ENCODE results near the gene DTNB.

Gene DTNB

DNA sequence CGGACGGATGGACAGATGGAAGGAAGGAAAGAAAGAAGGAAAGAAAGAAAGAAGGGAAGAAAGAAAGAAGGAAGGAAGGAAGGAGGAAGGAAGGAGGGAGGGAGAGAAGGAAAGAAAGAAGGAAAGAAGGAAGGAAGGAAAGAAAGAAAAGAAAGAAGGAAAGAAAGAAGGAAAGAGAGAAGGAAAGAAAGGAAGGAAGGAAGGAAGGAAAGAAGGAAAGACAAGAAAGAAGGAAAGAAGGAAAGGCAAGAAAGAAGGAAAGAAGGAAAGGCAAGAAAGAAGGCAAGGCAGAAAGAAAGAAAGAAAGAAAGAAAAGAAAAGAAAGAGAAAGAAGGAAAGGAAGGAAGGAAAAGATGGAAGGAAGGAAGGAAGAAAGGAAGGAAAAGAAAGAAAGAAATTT, 169.1 kb downstream of the DTNB start:
- Histone ChIP-seq H3K4me1 (ENCODE audit: control insufficient read depth in 5 of 5, insufficient read depth in 5 of 5, low read length in 5 of 5) (no peaks in the 10 kb centered on the region), H3K9ac (ENCODE audit: low read length in 5 of 5) (no peak overlapping the region), H3K9me3 (ENCODE audit: control insufficient read depth in 5 of 5, low read length in 5 of 5) (no peaks in the 10 kb centered on the region), H3K4me3 (ENCODE audit: low read depth in 1 of 5, low read length in 5 of 5) (no peak overlapping the region), H3K27ac (ENCODE audit: low read depth, low read length) (no peak overlapping the region), H3K27me3 (ENCODE audit: control insufficient read depth in 5 of 5, insufficient read depth in 4 of 5, low read length in 5 of 5) (no peaks in the 10 kb centered on the region), H3K36me3 (ENCODE audit: control insufficient read depth in 5 of 5, insufficient read depth in 5 of 5, low read length in 5 of 5) (no peaks in the 10 kb centered on the region)

DNA sequence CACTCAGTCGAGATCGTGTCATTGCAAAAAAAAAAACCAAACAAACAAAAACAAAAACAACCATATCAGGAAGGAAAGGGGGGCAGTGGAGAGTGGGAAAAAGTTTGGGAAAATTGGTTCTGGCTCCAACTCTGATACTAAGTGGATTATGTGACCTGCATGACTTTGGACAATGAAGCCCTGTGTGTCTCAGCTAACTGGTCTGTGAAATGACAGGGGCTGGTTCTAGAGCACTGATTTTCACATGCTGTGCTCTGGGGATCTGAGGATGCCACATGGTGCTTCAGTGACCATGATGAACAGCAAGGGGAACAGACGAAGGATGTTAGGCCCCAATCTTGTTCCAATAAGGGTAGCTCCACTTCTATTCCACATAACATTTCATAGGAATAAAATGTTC, 174.2 kb downstream of the DTNB start:
- Histone ChIP-seq H3K27me3 (ENCODE audit: control insufficient read depth in 5 of 5, insufficient read depth in 4 of 5, low read length in 5 of 5) (no peaks in the 10 kb centered on the region), H3K36me3 (ENCODE audit: control insufficient read depth in 5 of 5, insufficient read depth in 5 of 5, low read length in 5 of 5) (no peaks in the 10 kb centered on the region), H3K4me1 (ENCODE audit: control insufficient read depth in 5 of 5, insufficient read depth in 5 of 5, low read length in 5 of 5) (no peaks in the 10 kb centered on the region), H3K27ac (ENCODE audit: low read depth, low read length) (no peak overlapping the region), H3K4me3 (ENCODE audit: low read depth in 1 of 5, low read length in 5 of 5) (no peak overlapping the region), H3K9ac (ENCODE audit: low read length in 5 of 5) (no peak overlapping the region), H3K9me3 (ENCODE audit: control insufficient read depth in 5 of 5, low read length in 5 of 5) (no peaks in the 10 kb centered on the region)

DNA sequence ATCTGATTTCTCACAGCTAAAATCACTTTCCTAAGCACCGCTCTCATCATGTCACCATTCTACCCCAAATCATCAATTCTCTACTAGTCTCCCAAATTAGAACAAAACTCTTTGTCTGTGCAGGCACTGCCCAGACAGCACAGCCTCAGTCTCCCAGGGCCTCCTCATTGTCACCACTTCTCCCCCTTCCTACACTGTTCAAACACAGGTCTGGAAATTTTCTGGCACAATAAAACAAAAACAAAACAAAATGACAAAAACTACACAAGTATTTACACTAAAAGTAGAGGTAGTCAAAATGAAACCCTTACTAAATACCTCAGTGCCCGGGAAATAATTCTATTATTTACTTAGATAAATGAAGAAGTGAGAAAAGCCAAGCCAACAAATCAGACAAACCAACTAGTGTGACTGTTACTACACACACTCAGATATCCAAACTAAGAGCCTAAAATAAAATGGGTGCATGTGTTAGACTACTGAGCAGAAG, 175.4 kb downstream of the DTNB start:
- H3K9ac ChIP-seq (ENCODE audit: low read length in 5 of 5) = no peak overlapping the region

DNA sequence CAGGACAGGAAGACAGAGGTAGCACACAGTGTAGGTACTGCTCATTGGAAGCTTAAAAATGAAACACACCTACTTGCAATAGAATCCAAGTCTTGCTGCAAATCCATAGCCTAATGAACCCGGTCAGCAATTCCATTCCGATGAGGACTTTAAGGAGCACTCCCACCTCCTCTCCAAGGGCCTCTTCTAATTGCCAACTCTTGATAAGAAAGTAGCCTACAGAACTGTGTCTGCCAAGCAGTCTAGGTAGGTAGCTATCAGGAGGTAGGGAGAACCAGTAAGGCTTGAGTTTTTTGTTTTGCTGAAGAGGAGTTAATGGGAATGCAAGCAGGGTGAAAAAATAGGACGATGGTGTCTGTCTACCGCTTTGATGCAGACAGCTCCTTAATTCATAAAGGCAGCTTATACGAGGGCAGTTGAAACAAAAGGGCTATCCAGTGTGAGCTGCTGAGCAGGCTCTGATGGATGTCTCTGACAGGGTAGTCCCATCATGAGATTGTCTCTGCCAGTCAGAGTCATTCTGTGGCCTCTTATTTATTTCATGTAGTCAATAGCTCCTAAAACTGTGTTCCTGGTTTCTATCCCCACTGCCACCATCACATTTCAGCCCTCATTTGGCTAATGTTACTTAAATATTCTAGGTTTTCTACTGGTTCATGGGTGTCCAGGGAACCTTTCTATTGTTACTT, 176.0 kb downstream of the DTNB start:
- H3K9ac ChIP-seq (ENCODE audit: low read length in 5 of 5) = no peak overlapping the region

More for the DNA sequence above, 175.4 kb downstream of the DTNB start:
- Histone ChIP-seq H3K9me3 (ENCODE audit: control insufficient read depth in 5 of 5, low read length in 5 of 5) (no peaks in the 10 kb centered on the region), H3K4me1 (ENCODE audit: control insufficient read depth in 5 of 5, insufficient read depth in 5 of 5, low read length in 5 of 5) (no peaks in the 10 kb centered on the region), H3K27me3 (ENCODE audit: control insufficient read depth in 5 of 5, insufficient read depth in 4 of 5, low read length in 5 of 5) (no peaks in the 10 kb centered on the region), H3K27ac (ENCODE audit: low read depth, low read length) (no peak overlapping the region), H3K4me3 (ENCODE audit: low read depth in 1 of 5, low read length in 5 of 5) (no peak overlapping the region), H3K36me3 (ENCODE audit: control insufficient read depth in 5 of 5, insufficient read depth in 5 of 5, low read length in 5 of 5) (no peaks in the 10 kb centered on the region)

DNA sequence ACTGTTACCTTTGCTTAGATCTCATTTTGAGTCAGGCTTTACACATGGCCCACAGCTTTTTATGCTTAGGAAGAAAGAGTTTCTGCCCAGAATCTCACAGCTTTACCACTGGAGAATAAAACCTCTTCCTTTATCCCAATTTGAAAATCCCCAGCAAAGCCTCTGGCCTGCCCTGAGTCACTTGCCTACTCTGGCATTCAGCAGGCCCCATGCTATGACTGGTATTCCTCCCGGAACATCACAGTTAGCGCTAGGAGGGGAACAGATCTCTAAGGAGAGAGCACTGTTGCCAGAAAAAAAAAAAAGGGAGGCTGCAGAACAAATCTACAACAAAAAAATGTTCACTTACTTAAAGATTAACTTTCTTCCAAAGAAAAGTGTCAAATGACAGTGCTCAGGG, 178.8 kb downstream of the DTNB start:
- H3K27ac ChIP-seq (ENCODE audit: low read depth, low read length) = no peak overlapping the region
- H3K9ac ChIP-seq (ENCODE audit: low read length in 5 of 5) = no peak overlapping the region
- peaks cover 0 to 4% (median 0%) of the 10 kb centered on the region in 5 donors for H3K4me1 ChIP-seq (ENCODE audit: control insufficient read depth in 5 of 5, insufficient read depth in 5 of 5, low read length in 5 of 5)
- H3K4me3 ChIP-seq (ENCODE audit: low read depth in 1 of 5, low read length in 5 of 5) = no peak overlapping the region
- H3K27me3 ChIP-seq (ENCODE audit: control insufficient read depth in 5 of 5, insufficient read depth in 4 of 5, low read length in 5 of 5) = no peaks in the 10 kb centered on the region
- no peaks in the 10 kb centered on the region for H3K36me3 ChIP-seq (ENCODE audit: control insufficient read depth in 5 of 5, insufficient read depth in 5 of 5, low read length in 5 of 5)
- no peaks in the 10 kb centered on the region for H3K9me3 ChIP-seq (ENCODE audit: control insufficient read depth in 5 of 5, low read length in 5 of 5)

More for the DNA sequence above, 176.0 kb downstream of the DTNB start:
- Histone ChIP-seq H3K4me3 (ENCODE audit: low read depth in 1 of 5, low read length in 5 of 5) (no peak overlapping the region), H3K27ac (ENCODE audit: low read depth, low read length) (no peak overlapping the region), H3K36me3 (ENCODE audit: control insufficient read depth in 5 of 5, insufficient read depth in 5 of 5, low read length in 5 of 5) (no peaks in the 10 kb centered on the region), H3K27me3 (ENCODE audit: control insufficient read depth in 5 of 5, insufficient read depth in 4 of 5, low read length in 5 of 5) (no peaks in the 10 kb centered on the region), H3K4me1 (ENCODE audit: control insufficient read depth in 5 of 5, insufficient read depth in 5 of 5, low read length in 5 of 5) (no peaks in the 10 kb centered on the region), H3K9me3 (ENCODE audit: control insufficient read depth in 5 of 5, low read length in 5 of 5) (no peaks in the 10 kb centered on the region)

DNA sequence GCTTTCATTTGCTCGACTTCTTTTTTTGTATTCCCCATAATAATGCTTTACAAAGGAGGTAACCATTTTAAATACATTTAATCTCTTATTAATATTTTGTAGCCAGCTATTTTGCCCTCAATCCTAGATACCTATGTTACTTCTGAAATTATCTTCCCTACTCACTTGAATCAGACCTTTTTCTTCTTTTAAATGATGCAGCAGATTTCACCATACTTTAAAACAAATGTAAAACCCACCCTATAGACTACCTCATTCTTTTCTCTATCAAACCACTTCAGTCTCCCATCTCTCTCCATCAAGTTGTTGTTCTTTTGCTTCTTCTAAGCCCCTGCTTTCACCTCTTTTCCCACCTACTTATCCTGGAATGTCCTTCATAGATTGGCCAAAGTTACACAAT, 180.2 kb downstream of the DTNB start:
- peaks cover 0 to 4% (median 0%) of the 10 kb centered on the region in 5 donors for H3K4me1 ChIP-seq (ENCODE audit: control insufficient read depth in 5 of 5, insufficient read depth in 5 of 5, low read length in 5 of 5)
- H3K4me3 ChIP-seq (ENCODE audit: low read depth in 1 of 5, low read length in 5 of 5) = no peak overlapping the region
- H3K9me3 ChIP-seq (ENCODE audit: control insufficient read depth in 5 of 5, low read length in 5 of 5) = no peaks in the 10 kb centered on the region
- no peaks in the 10 kb centered on the region for H3K36me3 ChIP-seq (ENCODE audit: control insufficient read depth in 5 of 5, insufficient read depth in 5 of 5, low read length in 5 of 5)
- no peak overlapping the region for H3K9ac ChIP-seq (ENCODE audit: low read length in 5 of 5)
- H3K27me3 ChIP-seq (ENCODE audit: control insufficient read depth in 5 of 5, insufficient read depth in 4 of 5, low read length in 5 of 5) = no peaks in the 10 kb centered on the region
- no peak overlapping the region for H3K27ac ChIP-seq (ENCODE audit: low read depth, low read length)

DNA sequence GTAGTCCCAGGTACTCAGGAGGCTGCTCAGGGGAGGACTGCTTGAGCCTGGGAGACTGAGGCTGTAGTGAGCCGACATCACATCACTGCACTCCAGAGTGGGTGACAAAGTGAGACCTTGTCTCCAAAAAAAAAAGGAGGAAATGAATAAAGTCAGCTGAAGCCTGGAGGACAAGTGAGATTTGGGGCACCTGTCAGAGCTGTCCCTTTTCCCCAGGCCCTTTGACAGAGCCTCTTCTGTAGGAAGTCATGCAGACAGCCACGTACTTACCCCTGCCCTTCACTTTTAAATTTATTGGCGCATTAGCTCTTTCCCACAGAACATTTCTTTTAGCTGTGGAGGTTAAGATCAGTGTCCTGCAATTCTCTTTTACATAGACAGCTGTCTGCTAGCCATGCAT, 180.7 kb downstream of the DTNB start:
- Histone ChIP-seq H3K4me3 (ENCODE audit: low read depth in 1 of 5, low read length in 5 of 5) (no peak overlapping the region), H3K36me3 (ENCODE audit: control insufficient read depth in 5 of 5, insufficient read depth in 5 of 5, low read length in 5 of 5) (peaks cover 0 to 2% (median 0%) of the 10 kb centered on the region in 5 donors), H3K4me1 (ENCODE audit: control insufficient read depth in 5 of 5, insufficient read depth in 5 of 5, low read length in 5 of 5) (peaks cover 0 to 4% (median 0%) of the 10 kb centered on the region in 5 donors), H3K27me3 (ENCODE audit: control insufficient read depth in 5 of 5, insufficient read depth in 4 of 5, low read length in 5 of 5) (no peaks in the 10 kb centered on the region), H3K27ac (ENCODE audit: low read depth, low read length) (no peak overlapping the region), H3K9ac (ENCODE audit: low read length in 5 of 5) (no peak overlapping the region), H3K9me3 (ENCODE audit: control insufficient read depth in 5 of 5, low read length in 5 of 5) (no peaks in the 10 kb centered on the region)

DNA sequence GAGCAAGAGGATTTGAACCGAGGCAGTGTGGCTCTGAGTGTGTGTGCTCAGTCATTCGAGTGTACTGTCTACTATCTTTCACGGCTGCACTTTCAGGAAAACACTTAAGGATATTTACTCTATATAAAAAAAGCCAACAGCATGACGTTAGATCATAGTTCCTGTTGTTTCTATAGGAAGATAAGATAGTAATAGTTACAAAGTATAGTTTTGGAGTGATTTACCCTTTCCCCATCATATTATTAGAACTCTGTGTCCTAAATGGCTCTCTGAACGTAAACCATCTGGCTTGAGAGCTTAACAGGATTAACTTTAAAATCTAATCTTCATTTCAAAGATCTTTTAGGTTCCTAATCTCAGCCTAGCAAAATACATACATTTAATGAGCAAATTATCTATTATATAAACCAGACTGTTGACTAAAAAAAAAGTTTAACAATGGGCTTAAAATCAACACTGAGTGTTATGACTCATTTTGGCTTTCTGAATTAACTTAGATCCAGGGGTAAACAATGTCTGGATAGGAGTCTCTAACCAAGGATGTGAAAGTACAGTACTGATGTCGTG, 181.3 kb downstream of the DTNB start:
- H3K9me3 ChIP-seq (ENCODE audit: control insufficient read depth in 5 of 5, low read length in 5 of 5) = no peaks in the 10 kb centered on the region
- peaks cover 0 to 4% (median 0%) of the 10 kb centered on the region in 5 donors for H3K4me1 ChIP-seq (ENCODE audit: control insufficient read depth in 5 of 5, insufficient read depth in 5 of 5, low read length in 5 of 5)
- peaks cover 0 to 5% (median 0%) of the 10 kb centered on the region in 5 donors for H3K36me3 ChIP-seq (ENCODE audit: control insufficient read depth in 5 of 5, insufficient read depth in 5 of 5, low read length in 5 of 5)
- H3K27ac ChIP-seq (ENCODE audit: low read depth, low read length) = no peak overlapping the region
- H3K4me3 ChIP-seq (ENCODE audit: low read depth in 1 of 5, low read length in 5 of 5) = no peak overlapping the region
- no peak overlapping the region for H3K9ac ChIP-seq (ENCODE audit: low read length in 5 of 5)
- H3K27me3 ChIP-seq (ENCODE audit: control insufficient read depth in 5 of 5, insufficient read depth in 4 of 5, low read length in 5 of 5) = no peaks in the 10 kb centered on the region

DNA sequence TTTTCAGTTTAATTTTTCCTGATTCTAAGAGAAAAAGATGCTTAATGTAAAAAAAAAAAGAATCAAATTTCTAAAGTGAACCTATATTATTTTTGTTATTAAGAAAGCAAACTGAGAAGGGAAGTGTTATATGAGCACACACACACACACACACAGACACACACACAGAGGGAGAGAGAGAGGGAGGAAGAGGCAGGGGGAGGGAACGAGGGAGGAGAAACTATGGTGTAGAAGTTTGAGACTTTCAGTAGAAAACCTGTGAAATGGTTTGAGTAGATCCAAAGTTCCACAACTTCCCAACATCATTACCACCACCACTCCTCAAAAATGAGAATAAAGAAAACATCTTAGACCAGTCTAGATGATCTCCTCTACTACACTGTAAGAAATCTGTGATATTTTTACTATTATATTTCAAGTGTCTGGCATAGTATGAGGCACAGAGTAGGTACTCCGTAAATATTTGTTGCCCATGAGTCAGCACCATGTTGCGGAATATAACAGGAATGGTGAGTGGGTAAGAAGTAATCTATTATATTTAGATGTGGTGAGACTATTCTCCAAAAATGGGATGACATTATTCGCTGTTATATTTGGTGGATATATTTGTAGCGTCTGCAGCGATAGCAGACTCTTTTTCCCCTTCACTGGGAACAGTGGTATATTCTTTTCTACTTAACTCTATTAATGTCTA, 182.2 kb downstream of the DTNB start:
- Histone ChIP-seq H3K36me3 (ENCODE audit: control insufficient read depth in 5 of 5, insufficient read depth in 5 of 5, low read length in 5 of 5) (peaks cover 0 to 5% (median 0%) of the 10 kb centered on the region in 5 donors), H3K4me1 (ENCODE audit: control insufficient read depth in 5 of 5, insufficient read depth in 5 of 5, low read length in 5 of 5) (peaks cover 0 to 4% (median 0%) of the 10 kb centered on the region in 5 donors), H3K27me3 (ENCODE audit: control insufficient read depth in 5 of 5, insufficient read depth in 4 of 5, low read length in 5 of 5) (no peaks in the 10 kb centered on the region), H3K9ac (ENCODE audit: low read length in 5 of 5) (no peak overlapping the region), H3K4me3 (ENCODE audit: low read depth in 1 of 5, low read length in 5 of 5) (no peak overlapping the region), H3K9me3 (ENCODE audit: control insufficient read depth in 5 of 5, low read length in 5 of 5) (no peaks in the 10 kb centered on the region), H3K27ac (ENCODE audit: low read depth, low read length) (no peak overlapping the region)

DNA sequence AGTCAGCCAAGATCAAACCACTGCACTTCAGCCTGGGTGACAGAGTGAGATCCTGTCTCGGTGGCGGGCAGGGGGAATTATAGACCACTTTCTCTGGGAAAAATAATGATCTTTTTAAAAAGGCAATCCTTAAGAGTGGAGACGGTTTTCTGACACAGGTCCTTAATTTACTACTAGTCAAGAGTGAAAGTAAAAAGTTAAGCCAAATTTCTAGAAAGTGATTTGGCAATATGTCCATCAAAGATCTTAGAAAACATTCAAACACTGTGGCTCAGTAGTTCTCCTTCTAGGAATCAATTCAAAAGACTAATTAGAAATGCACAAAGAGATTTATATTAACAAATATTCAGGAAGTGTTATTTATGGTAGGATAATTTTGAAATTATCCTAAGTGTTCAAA, 183.2 kb downstream of the DTNB start:
- Histone ChIP-seq H3K9ac (ENCODE audit: low read length in 5 of 5) (peak overlapping the region in 1 of 5 donors; percentile 30), H3K4me3 (ENCODE audit: low read depth in 1 of 5, low read length in 5 of 5) (no peak overlapping the region), H3K27me3 (ENCODE audit: control insufficient read depth in 5 of 5, insufficient read depth in 4 of 5, low read length in 5 of 5) (no peaks in the 10 kb centered on the region), H3K9me3 (ENCODE audit: control insufficient read depth in 5 of 5, low read length in 5 of 5) (no peaks in the 10 kb centered on the region), H3K27ac (ENCODE audit: low read depth, low read length) (no peak overlapping the region), H3K4me1 (ENCODE audit: control insufficient read depth in 5 of 5, insufficient read depth in 5 of 5, low read length in 5 of 5) (peaks cover 0 to 4% (median 0%) of the 10 kb centered on the region in 5 donors), H3K36me3 (ENCODE audit: control insufficient read depth in 5 of 5, insufficient read depth in 5 of 5, low read length in 5 of 5) (peaks cover 0 to 5% (median 0%) of the 10 kb centered on the region in 5 donors)

Measured in subcutaneous abdominal adipose tissue (tissue), 5 donors.